Measurements from ENCODE around the gene RBM19.

Gene RBM19

DNA sequence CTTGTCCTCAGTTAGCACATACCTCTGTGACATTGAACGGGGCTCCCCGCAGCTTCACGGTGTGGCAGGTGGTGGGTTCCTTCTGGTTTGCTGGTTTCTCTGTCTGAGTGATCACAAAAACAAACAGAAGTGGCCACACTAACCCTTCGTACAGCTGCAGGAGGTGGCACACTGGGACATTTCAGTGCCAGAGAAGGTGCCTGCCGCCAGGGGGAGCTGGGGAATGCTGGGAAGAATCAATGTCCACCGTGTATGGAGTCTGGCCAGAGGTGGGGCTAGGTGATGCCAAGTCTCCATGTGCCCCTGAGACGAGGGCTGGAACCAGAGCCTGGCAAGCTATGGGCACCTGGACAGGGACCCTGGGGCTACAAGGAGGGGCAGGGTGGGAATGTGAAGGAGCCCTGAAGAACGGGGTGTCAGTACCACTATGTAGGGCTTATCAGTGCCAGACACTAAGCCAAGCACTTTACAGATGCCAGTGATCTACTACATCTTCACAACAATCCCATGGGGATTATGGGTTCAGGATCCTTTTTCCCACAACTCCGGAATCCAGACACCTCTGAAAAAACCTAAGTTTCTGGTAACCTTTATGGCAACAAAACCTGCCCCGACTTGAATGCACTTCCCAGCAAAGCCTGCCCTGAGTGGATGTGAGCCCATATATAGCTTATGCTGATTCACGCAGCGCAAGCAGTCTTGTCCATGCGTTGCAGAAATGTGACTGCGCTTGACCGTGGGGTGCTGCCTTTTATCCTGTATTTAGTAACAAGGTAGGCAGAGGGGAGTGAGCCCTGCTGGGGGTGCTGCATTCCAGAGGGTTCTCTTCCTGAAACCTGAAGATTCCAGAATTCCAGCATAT, 10.8 kb downstream of the RBM19 start:
- Histone ChIP-seq H3K27ac (ENCODE audit: low read depth in 2 of 2, low read length in 2 of 2) (no peak overlapping the region), H3K9me3 (ENCODE audit: control insufficient read depth in 2 of 2, low read length in 2 of 2) (no peaks in the 10 kb centered on the region), H3K4me1 (ENCODE audit: control insufficient read depth in 2 of 2, insufficient read depth in 2 of 2, low read length in 2 of 2) (no peaks in the 10 kb centered on the region), H3K9ac (ENCODE audit: low read depth in 1 of 2, low read length in 2 of 2) (no peak overlapping the region), H3K27me3 (ENCODE audit: control insufficient read depth in 2 of 2, insufficient read depth in 2 of 2, low read length in 2 of 2) (no peaks in the 10 kb centered on the region), H3K4me3 (ENCODE audit: low read length in 2 of 2) (no peak overlapping the region), H3K36me3 (ENCODE audit: control insufficient read depth in 2 of 2, insufficient read depth in 2 of 2, low read length in 2 of 2) (peaks cover 49 to 76% of the 10 kb centered on the region in 2 donors)

DNA sequence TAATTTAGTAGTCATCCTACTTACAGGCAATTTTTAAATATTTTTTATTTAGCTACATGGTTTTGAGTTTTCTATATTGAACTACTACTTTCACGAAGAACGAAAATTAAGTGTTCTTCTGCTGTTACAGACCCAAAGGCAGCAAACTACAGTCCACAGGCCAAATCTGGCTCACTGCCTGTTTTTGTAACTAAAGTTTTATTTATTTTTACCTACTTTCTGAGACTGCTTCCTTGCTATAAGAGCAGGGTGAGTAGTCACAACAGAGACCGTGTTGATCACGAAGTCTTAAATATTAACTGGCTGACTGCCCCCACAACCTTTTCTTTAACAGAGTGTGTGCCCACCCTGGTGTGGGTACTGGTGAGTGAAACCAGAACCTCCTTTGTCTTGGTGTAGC, 11.6 kb downstream of the RBM19 start:
- H3K27me3 ChIP-seq (ENCODE audit: control insufficient read depth in 2 of 2, insufficient read depth in 2 of 2, low read length in 2 of 2): no peaks in the 10 kb centered on the region
- no peaks in the 10 kb centered on the region for H3K9me3 ChIP-seq (ENCODE audit: control insufficient read depth in 2 of 2, low read length in 2 of 2)
- H3K9ac ChIP-seq (ENCODE audit: low read depth in 1 of 2, low read length in 2 of 2): no peak overlapping the region
- no peak overlapping the region for H3K4me3 ChIP-seq (ENCODE audit: low read length in 2 of 2)
- H3K27ac ChIP-seq (ENCODE audit: low read depth in 2 of 2, low read length in 2 of 2): no peak overlapping the region
- H3K36me3 ChIP-seq (ENCODE audit: control insufficient read depth in 2 of 2, insufficient read depth in 2 of 2, low read length in 2 of 2): peaks cover 43 to 73% of the 10 kb centered on the region in 2 donors
- H3K4me1 ChIP-seq (ENCODE audit: control insufficient read depth in 2 of 2, insufficient read depth in 2 of 2, low read length in 2 of 2): no peaks in the 10 kb centered on the region

DNA sequence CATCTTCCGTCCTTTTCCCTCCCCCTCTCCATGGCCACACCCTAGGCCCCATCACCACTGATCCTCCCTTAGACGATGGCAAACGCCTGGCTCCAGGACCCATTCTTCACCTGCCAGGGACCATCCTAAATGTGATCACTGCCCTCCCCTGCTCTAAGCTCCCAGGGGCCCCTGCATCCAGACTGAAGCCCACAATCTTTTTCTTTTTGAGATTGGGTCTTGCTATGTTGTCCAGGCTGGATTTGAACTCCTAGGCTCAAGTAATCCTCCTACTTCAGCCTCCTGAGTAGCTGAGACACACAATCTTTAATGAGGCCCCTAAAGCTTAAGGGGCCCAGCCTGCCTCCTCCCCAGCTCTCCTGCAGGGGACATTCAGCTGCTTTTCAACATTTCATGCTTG, 15.3 kb downstream of the RBM19 start:
- no peaks in the 10 kb centered on the region for H3K9me3 ChIP-seq (ENCODE audit: control insufficient read depth in 2 of 2, low read length in 2 of 2)
- H3K9ac ChIP-seq (ENCODE audit: low read depth in 1 of 2, low read length in 2 of 2): no peak overlapping the region
- peaks cover 38 to 73% of the 10 kb centered on the region in 2 donors for H3K36me3 ChIP-seq (ENCODE audit: control insufficient read depth in 2 of 2, insufficient read depth in 2 of 2, low read length in 2 of 2)

DNA sequence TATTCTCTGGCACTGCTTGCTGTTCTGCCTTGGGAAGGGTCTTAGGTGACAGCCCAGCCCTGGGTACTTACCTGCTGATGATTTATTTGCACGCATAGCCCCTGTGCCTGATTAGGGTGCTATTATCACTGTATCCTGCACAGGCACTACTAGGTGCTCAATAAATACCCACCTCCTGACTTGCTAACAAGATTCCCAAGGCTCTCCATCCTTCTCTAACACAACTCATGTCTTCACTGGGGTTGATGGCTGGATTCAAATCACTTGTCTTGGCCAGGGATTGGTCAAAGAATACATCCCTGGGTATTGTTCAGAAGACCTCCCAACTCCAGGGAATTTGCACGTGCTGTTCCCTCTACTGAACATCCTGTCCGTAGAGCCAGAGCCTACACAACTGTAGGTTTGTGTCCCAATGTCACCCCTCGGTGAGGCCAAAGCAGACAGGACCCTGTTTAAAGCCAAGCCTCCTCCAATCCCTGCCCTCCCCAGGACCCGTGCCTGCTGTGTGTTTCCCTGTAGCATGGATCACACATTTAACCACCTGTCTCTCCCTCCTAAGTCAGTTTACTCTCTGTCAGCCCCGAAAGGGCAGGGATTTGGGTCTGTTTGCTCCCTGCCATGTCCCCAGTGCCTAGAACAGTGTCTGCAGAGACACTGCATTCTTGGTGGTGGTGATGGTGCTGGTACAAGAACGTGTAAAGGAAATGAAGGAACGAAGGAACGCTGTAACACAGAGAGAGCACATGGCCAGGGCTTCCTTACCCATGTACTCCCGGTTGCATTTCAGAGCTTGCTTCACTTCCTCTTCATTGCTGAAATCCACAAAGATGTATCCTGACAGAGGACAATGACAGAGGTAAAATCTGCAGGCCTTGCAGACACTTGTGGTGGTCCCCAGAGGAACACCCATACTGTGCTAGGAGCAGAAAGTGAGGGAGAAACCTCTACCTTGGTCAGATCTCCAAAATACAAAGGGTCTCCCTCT, 16.5 kb downstream of the RBM19 start:
- no peak overlapping the region for H3K4me3 ChIP-seq (ENCODE audit: low read length in 2 of 2)
- no peaks in the 10 kb centered on the region for H3K27me3 ChIP-seq (ENCODE audit: control insufficient read depth in 2 of 2, insufficient read depth in 2 of 2, low read length in 2 of 2)
- H3K4me1 ChIP-seq (ENCODE audit: control insufficient read depth in 2 of 2, insufficient read depth in 2 of 2, low read length in 2 of 2): no peaks in the 10 kb centered on the region
- no peak overlapping the region for H3K9ac ChIP-seq (ENCODE audit: low read depth in 1 of 2, low read length in 2 of 2)
- no peaks in the 10 kb centered on the region for H3K9me3 ChIP-seq (ENCODE audit: control insufficient read depth in 2 of 2, low read length in 2 of 2)
- peaks cover 43 to 72% of the 10 kb centered on the region in 2 donors for H3K36me3 ChIP-seq (ENCODE audit: control insufficient read depth in 2 of 2, insufficient read depth in 2 of 2, low read length in 2 of 2)
- H3K27ac ChIP-seq (ENCODE audit: low read depth in 2 of 2, low read length in 2 of 2): no peak overlapping the region

More for the DNA sequence above, 15.3 kb downstream of the RBM19 start:
- Histone ChIP-seq H3K4me1 (ENCODE audit: control insufficient read depth in 2 of 2, insufficient read depth in 2 of 2, low read length in 2 of 2) (no peaks in the 10 kb centered on the region), H3K4me3 (ENCODE audit: low read length in 2 of 2) (no peak overlapping the region), H3K27ac (ENCODE audit: low read depth in 2 of 2, low read length in 2 of 2) (no peak overlapping the region), H3K27me3 (ENCODE audit: control insufficient read depth in 2 of 2, insufficient read depth in 2 of 2, low read length in 2 of 2) (no peaks in the 10 kb centered on the region)

DNA sequence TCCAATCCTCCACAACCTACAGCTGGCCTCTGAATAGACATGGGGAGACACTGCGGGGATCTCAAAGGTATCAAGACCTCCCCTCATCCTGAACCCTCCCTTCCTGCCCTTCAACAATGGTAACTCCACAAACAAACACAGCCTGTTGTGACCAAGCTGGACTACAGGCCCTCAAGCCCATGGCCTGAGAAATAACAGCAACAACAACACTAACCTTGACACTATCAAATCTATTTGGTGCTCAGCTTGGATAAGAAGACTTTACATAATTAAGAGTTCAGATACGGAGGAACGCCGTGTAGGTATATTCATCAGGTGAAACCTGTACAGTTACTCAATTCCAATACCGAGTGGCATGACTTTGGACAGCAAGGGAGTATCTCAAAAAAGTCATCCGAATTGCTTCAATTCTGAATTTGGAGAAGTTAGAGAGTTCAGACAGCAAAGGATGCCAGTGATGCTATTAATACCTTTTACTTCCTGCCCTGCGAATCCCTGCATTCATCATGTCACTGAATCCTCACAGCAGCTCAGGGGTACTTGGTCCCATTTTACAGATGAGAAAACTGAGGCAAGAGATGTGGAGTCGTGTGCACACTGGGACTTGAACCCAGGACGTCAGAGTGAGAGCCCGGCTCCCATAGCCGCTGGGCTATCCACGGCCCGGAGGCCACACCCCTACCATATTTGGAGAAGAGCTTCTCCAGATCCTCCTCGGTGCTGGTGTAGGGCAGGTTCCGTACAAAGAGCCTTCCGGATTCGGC, 17.8 kb downstream of the RBM19 start:
- no peaks in the 10 kb centered on the region for H3K4me1 ChIP-seq (ENCODE audit: control insufficient read depth in 2 of 2, insufficient read depth in 2 of 2, low read length in 2 of 2)
- peaks cover 43 to 62% of the 10 kb centered on the region in 2 donors for H3K36me3 ChIP-seq (ENCODE audit: control insufficient read depth in 2 of 2, insufficient read depth in 2 of 2, low read length in 2 of 2)
- H3K4me3 ChIP-seq (ENCODE audit: low read length in 2 of 2): no peak overlapping the region
- H3K27ac ChIP-seq (ENCODE audit: low read depth in 2 of 2, low read length in 2 of 2): no peak overlapping the region
- H3K27me3 ChIP-seq (ENCODE audit: control insufficient read depth in 2 of 2, insufficient read depth in 2 of 2, low read length in 2 of 2): no peaks in the 10 kb centered on the region
- no peaks in the 10 kb centered on the region for H3K9me3 ChIP-seq (ENCODE audit: control insufficient read depth in 2 of 2, low read length in 2 of 2)
- no peak overlapping the region for H3K9ac ChIP-seq (ENCODE audit: low read depth in 1 of 2, low read length in 2 of 2)

DNA sequence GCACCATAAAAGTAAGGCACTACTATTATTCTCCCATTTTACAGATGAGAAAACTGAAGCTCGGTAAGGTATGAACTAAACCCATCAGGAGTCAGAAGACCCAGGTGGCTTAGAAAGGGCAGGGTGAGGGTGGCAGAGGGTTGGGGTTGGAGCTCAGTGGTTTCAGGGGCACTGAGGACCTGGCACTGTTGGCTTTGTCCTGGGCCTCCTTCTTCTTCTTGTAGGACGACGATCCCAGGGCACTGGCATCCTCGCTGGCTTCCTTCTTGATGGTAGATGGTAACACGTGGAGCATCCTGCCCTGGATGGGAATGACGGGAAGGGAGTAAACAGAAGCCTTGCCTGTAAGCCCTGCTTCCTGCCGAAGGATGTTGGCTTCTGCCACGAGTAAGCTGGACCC, 19.9 kb downstream of the RBM19 start:
- H3K36me3 ChIP-seq (ENCODE audit: control insufficient read depth in 2 of 2, insufficient read depth in 2 of 2, low read length in 2 of 2): peaks cover 47 to 69% of the 10 kb centered on the region in 2 donors

DNA sequence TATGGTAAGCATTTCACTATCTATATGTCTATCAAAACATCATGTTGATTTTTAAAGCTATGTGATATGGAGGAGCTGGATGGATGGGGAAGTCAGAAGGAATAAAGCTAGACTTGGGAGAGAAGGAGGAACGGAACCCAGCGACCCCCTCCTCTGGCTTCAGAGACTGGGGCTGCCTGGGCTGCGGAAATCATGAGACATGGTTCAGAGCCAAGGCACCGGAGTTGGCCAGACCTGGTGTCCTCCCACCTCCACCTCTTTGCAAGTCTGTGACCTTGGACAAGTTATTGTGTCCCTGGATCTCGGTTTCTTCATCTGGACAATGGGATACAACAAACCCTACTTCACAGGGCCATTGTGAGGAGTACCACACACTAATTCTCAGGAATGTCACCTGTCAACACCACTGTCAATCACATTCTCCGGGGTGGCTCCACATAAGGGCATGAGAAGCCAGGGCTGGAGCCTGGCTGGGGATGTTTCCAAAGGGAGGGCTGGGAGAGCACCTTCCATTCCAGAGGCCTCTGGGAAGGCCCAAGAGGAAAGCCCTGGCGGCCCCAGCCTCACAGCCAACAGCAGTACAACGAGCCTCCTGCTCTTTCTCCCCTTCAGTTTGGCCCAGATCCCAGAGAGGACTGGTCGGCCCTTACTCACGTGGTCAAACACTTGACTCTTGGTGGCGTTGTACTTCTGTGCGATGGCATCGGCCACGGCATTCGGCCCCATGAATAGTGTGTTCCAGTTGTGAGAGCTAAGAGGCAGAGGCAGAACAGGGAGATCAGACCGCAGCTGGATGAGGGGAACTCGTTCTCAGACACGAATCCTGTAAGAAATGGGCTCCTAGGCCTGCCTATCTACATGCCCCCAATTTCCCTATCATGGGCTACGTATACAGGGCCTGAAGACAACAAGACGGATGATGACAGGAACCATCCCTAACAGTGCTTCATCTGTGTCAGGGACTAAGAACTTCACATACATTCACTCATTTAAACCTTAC, 20.7 kb downstream of the RBM19 start:
- Histone ChIP-seq H3K4me3 (ENCODE audit: low read length in 2 of 2) (no peak overlapping the region), H3K36me3 (ENCODE audit: control insufficient read depth in 2 of 2, insufficient read depth in 2 of 2, low read length in 2 of 2) (peaks cover 51 to 74% of the 10 kb centered on the region in 2 donors)

More for the DNA sequence above, 19.9 kb downstream of the RBM19 start:
- no peaks in the 10 kb centered on the region for H3K27me3 ChIP-seq (ENCODE audit: control insufficient read depth in 2 of 2, insufficient read depth in 2 of 2, low read length in 2 of 2)
- no peaks in the 10 kb centered on the region for H3K9me3 ChIP-seq (ENCODE audit: control insufficient read depth in 2 of 2, low read length in 2 of 2)
- no peak overlapping the region for H3K27ac ChIP-seq (ENCODE audit: low read depth in 2 of 2, low read length in 2 of 2)
- no peaks in the 10 kb centered on the region for H3K4me1 ChIP-seq (ENCODE audit: control insufficient read depth in 2 of 2, insufficient read depth in 2 of 2, low read length in 2 of 2)
- H3K9ac ChIP-seq (ENCODE audit: low read depth in 1 of 2, low read length in 2 of 2): no peak overlapping the region
- H3K4me3 ChIP-seq (ENCODE audit: low read length in 2 of 2): no peak overlapping the region

DNA sequence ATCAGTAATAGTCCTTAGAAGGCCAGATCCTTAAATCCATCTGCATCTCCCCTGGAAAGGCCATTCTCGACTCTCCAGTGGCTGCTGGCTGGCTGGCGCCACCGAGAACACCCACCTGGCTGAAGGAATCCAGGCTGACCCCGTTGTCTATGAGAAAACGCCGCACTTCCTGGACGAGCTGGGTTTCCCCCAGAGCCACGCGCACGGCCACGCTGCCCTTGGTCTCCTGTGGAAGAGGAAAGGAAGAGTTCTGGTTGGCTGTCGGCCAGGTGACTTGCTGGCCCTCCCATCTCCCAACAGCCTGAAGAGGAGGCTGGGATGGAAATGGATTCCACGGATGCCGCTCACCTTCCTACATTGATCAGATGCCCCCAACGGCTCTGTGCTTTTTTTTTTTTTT, 23.9 kb downstream of the RBM19 start:
- Histone ChIP-seq H3K9ac (ENCODE audit: low read depth in 1 of 2, low read length in 2 of 2) (no peak overlapping the region), H3K4me1 (ENCODE audit: control insufficient read depth in 2 of 2, insufficient read depth in 2 of 2, low read length in 2 of 2) (no peaks in the 10 kb centered on the region), H3K27ac (ENCODE audit: low read depth in 2 of 2, low read length in 2 of 2) (no peak overlapping the region), H3K27me3 (ENCODE audit: control insufficient read depth in 2 of 2, insufficient read depth in 2 of 2, low read length in 2 of 2) (no peaks in the 10 kb centered on the region), H3K4me3 (ENCODE audit: low read length in 2 of 2) (no peak overlapping the region), H3K36me3 (ENCODE audit: control insufficient read depth in 2 of 2, insufficient read depth in 2 of 2, low read length in 2 of 2) (peaks cover 49 to 66% of the 10 kb centered on the region in 2 donors), H3K9me3 (ENCODE audit: control insufficient read depth in 2 of 2, low read length in 2 of 2) (no peaks in the 10 kb centered on the region)

More for the DNA sequence above, 20.7 kb downstream of the RBM19 start:
- no peak overlapping the region for H3K27ac ChIP-seq (ENCODE audit: low read depth in 2 of 2, low read length in 2 of 2)
- H3K9ac ChIP-seq (ENCODE audit: low read depth in 1 of 2, low read length in 2 of 2): no peak overlapping the region
- no peaks in the 10 kb centered on the region for H3K9me3 ChIP-seq (ENCODE audit: control insufficient read depth in 2 of 2, low read length in 2 of 2)
- no peaks in the 10 kb centered on the region for H3K27me3 ChIP-seq (ENCODE audit: control insufficient read depth in 2 of 2, insufficient read depth in 2 of 2, low read length in 2 of 2)
- no peaks in the 10 kb centered on the region for H3K4me1 ChIP-seq (ENCODE audit: control insufficient read depth in 2 of 2, insufficient read depth in 2 of 2, low read length in 2 of 2)

DNA sequence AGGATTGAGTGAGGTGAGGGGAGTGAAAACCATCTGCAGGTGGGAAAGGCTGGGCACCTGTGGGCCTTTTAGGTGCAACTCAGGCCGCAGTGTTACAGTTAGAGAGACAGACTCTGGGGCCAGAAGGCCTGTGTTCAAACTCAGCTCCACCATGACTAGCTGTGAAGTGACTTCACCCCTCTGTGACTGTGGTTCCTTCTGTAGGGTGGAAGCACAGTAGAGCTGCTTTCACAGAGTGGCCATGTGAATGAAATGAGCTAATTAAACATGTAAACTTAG, 25.0 kb downstream of the RBM19 start:
- H3K9me3 ChIP-seq (ENCODE audit: control insufficient read depth in 2 of 2, low read length in 2 of 2): no peaks in the 10 kb centered on the region
- H3K4me3 ChIP-seq (ENCODE audit: low read length in 2 of 2): no peak overlapping the region
- H3K9ac ChIP-seq (ENCODE audit: low read depth in 1 of 2, low read length in 2 of 2): no peak overlapping the region
- H3K4me1 ChIP-seq (ENCODE audit: control insufficient read depth in 2 of 2, insufficient read depth in 2 of 2, low read length in 2 of 2): no peaks in the 10 kb centered on the region
- H3K36me3 ChIP-seq (ENCODE audit: control insufficient read depth in 2 of 2, insufficient read depth in 2 of 2, low read length in 2 of 2): peaks cover 48 to 71% of the 10 kb centered on the region in 2 donors
- H3K27ac ChIP-seq (ENCODE audit: low read depth in 2 of 2, low read length in 2 of 2): no peak overlapping the region
- no peaks in the 10 kb centered on the region for H3K27me3 ChIP-seq (ENCODE audit: control insufficient read depth in 2 of 2, insufficient read depth in 2 of 2, low read length in 2 of 2)
